ENCODE measurements around the gene ERVFRD-1. TPM values are rescaled to one million over a fixed set of nuclear protein-coding genes. Genes with fewer than 3 reads are reported as not detected.

ERVFRD-1 gene
- total RNA-seq, 6 donors from 2014 or later, result 0.46 to 1.3 (median 0.61) TPM; not detected in 2

DNA sequence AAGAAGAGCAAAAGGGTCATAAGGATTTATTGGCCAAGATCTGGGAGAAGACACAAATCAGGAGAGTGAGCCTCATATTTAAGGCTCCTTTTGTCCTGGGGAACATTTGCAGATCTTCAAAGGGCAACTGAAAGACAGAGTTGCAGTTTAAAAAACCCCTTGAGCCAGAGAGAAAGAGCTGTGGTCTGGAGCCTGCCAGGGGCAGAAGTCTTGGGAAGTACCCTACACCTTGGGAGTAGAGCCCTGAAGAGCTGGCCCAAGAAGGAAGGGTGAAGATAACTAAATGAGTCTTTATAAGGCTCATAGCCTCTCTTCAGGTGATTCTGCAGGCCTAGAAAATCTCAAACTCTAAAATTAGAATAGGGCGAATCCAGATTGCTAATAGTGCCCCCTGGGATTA lies 40.0 kb upstream of the ERVFRD-1 start:
- no peaks in the 10 kb centered on the region for H3K4me1 ChIP-seq
- DNase-seq, result no peak
- WGBS, 2 donors, result 94 to 95% methylated on average over 1 of the region's 1 CpG
- ATAC-seq (ENCODE audit: low FRiP score in 2 of 2), result no peak
- H3K36me3 ChIP-seq, result no peaks in the 10 kb centered on the region
- no peaks in the 10 kb centered on the region for H3K9me3 ChIP-seq
- no peak overlapping the region for H3K4me3 ChIP-seq
- no peak for TF ChIP-seq POLR2AphosphoS5 (IDR thresholded peaks at IDR 0.05)
- TF ChIP-seq CTCF (IDR thresholded peaks at IDR 0.05), result no peak
- no peak for TF ChIP-seq EP300 (IDR thresholded peaks at IDR 0.05)
- TF ChIP-seq POLR2A (IDR thresholded peaks at IDR 0.05), result no peak
- no peak overlapping the region for H3K27ac ChIP-seq
- no peaks in the 10 kb centered on the region for H3K27me3 ChIP-seq

DNA sequence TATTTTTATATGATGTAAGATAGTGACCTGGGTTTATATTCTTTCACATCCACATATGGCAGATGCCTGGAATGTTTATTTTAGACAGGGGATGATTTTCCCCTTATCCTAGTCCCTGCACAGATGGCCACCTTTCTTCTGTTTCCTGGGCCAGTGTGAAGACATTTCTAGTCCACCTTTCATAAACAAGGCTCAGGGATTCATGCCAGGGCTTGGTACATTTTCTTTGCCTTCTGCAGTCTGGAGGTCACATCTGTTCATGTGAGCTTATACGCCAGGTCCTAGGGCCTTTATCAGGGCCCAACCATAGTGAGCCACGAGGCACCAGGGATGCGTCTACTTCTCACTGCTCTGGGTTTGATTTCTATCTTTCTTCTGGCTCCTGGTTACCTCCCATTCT lies 38.0 kb upstream of the ERVFRD-1 start:
- WGBS, 2 donors, result 96 to 98% methylated on average over 3 of the region's 3 CpGs
- Histone ChIP-seq H3K4me3 (no peak overlapping the region), H3K36me3 (no peaks in the 10 kb centered on the region), H3K27ac (no peak overlapping the region), H3K9me3 (no peaks in the 10 kb centered on the region), H3K27me3 (no peaks in the 10 kb centered on the region), H3K4me1 (peaks cover 0 to 4% (median 1%) of the 10 kb centered on the region in 4 donors)
- DNase-seq (no peak), ATAC-seq (ENCODE audit: low FRiP score in 2 of 2) (no peak)
- TF ChIP-seq POLR2A (IDR thresholded peaks at IDR 0.05), result no peak
- TF ChIP-seq CTCF (IDR thresholded peaks at IDR 0.05), result no peak
- no peak for TF ChIP-seq POLR2AphosphoS5 (IDR thresholded peaks at IDR 0.05)
- TF ChIP-seq EP300 (IDR thresholded peaks at IDR 0.05), result no peak

GRCh38 chr6:11146117-11146826 lies 34.7 kb upstream of the ERVFRD-1 start:
- TF ChIP-seq EP300 (IDR thresholded peaks at IDR 0.05) (no peak), POLR2A (IDR thresholded peaks at IDR 0.05) (no peak), POLR2AphosphoS5 (IDR thresholded peaks at IDR 0.05) (no peak), CTCF (IDR thresholded peaks at IDR 0.05) (no peak)
- H3K27me3 ChIP-seq, result no peaks in the 10 kb centered on the region
- no peak overlapping the region for H3K27ac ChIP-seq
- no peak overlapping the region for H3K4me3 ChIP-seq
- H3K36me3 ChIP-seq, result no peaks in the 10 kb centered on the region
- no peak for DNase-seq
- peaks cover 0 to 8% (median 6%) of the 10 kb centered on the region in 4 donors for H3K4me1 ChIP-seq
- peak in 1 of 2 donors; percentile 47 for ATAC-seq (ENCODE audit: low FRiP score in 2 of 2)
- WGBS, 2 donors, result 95 to 97% methylated on average over 4 of the region's 4 CpGs
- no peaks in the 10 kb centered on the region for H3K9me3 ChIP-seq

- DNase-seq, result peak in 1 of 2 donors; percentile 84
- no peaks in the 10 kb centered on the region for H3K27me3 ChIP-seq
- H3K4me1 ChIP-seq, result peaks cover 0 to 8% (median 6%) of the 10 kb centered on the region in 4 donors
- no peaks in the 10 kb centered on the region for H3K9me3 ChIP-seq
- H3K4me3 ChIP-seq, result no peak overlapping the region
- TF ChIP-seq POLR2AphosphoS5 (IDR thresholded peaks at IDR 0.05) (no peak), EP300 (IDR thresholded peaks at IDR 0.05) (no peak), CTCF (IDR thresholded peaks at IDR 0.05) (peak; percentile 84 to 89 (median 88)), POLR2A (IDR thresholded peaks at IDR 0.05) (no peak)
- no peaks in the 10 kb centered on the region for H3K36me3 ChIP-seq
- no peak overlapping the region for H3K27ac ChIP-seq
- 21 to 25% methylated on average over 6 of the region's 6 CpGs for WGBS, 2 donors
- peak; percentile 90 to 92 for ATAC-seq (ENCODE audit: low FRiP score in 2 of 2)
Observed at GRCh38 chr6:11144393-11144851, 32.9 kb upstream of the ERVFRD-1 start.

Measured in upper lobe of left lung (tissue), 6 donors.